Fibroblast of pulmonary artery (primary cell): Measurements from ENCODE around the gene KCNJ5.

Experiments
- DNase-seq: peaks from one replicate; pipeline ENCODE4 v3.0.0-alpha.2; 2010; ENCODE audit warnings: low read depth
- H3K4me3 ChIP-seq: replicated peaks from 2 replicates; pipeline ENCODE4 v1.5.1; 2011; ENCODE audit warnings: low read depth, mild to moderate bottlenecking, control low read depth, low read length, moderate library complexity
- CTCF ChIP-seq: IDR thresholded peaks from 2 replicates; pipeline ENCODE4 v1.5.1; 2011; ENCODE audit warnings: mild to moderate bottlenecking, control low read depth, low read length, inconsistent platforms; ENCODE audit errors: missing control alignments

KCNJ5 gene

GRCh38 chr11:128941573-128942271, 50.6 kb downstream of the KCNJ5 start:
- TF ChIP-seq CTCF = no peak
- no peak for DNase-seq
- H3K4me3 ChIP-seq = no peak overlapping the region

- no peak for DNase-seq
- H3K4me3 ChIP-seq = no peak overlapping the region
- no peak for TF ChIP-seq CTCF
These were observed 51.1 kb downstream of the KCNJ5 start for GRCh38 chr11:128942272-128942612.

GRCh38 chr11:128942817-128943427, 51.8 kb downstream of the KCNJ5 start, which contains the start of gene TP53AIP1:
TP53AIP1 (minus strand) TSS chr11:128942871; CDS start chr11:128937818, 5,053 bp downstream.
- no peak within 1 kb of the TSS for H3K4me3 ChIP-seq
- TF ChIP-seq CTCF = no peak
- DNase-seq = no peak

- no peak for TF ChIP-seq CTCF
- no peak for DNase-seq
- no peak overlapping the region for H3K4me3 ChIP-seq
These were observed 52.3 kb downstream of the KCNJ5 start for GRCh38 chr11:128943428-128943976.

GRCh38 chr11:128946648-128947047, 55.5 kb downstream of the KCNJ5 start:
- no peak for TF ChIP-seq CTCF
- no peak overlapping the region for H3K4me3 ChIP-seq
- DNase-seq = no peak

- TF ChIP-seq CTCF = no peak
- no peak for DNase-seq
- H3K4me3 ChIP-seq = no peak overlapping the region
These were observed 56.6 kb downstream of the KCNJ5 start for GRCh38 chr11:128947773-128948172.
